ENCODE data around the gene MERTK.
"Not testable (repeated sequence)": the region's sequence is repeated elsewhere in the genome, so short reads cannot be mapped to it uniquely, and the experiment has no call there.

The MERTK gene

DNA sequence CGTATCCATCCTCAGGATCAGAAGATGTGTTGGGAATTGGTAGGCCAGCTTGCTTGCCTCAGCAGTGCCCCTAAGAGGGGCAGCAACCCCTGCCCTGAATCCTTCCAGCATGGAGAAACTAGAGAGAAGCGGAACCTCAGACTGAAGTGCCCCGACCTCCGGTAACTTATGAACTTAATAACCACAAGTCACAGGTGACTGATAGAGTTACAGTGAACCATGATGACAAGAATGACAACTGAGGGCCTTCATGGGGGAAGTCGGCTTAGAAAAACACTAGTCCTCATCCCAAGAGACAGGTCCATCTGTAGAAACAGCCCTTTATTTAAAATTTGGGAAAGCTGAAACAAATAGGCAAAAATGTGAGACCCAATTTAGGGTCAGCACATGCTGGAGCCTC lies 114.1 kb downstream of the MERTK start:
- DNase-seq (ENCODE audit: low read depth): no peak

- no peak for DNase-seq (ENCODE audit: low read depth)
Observed at GRCh38 chr2:112018846-112019245, 120.4 kb downstream of the MERTK start.

DNA sequence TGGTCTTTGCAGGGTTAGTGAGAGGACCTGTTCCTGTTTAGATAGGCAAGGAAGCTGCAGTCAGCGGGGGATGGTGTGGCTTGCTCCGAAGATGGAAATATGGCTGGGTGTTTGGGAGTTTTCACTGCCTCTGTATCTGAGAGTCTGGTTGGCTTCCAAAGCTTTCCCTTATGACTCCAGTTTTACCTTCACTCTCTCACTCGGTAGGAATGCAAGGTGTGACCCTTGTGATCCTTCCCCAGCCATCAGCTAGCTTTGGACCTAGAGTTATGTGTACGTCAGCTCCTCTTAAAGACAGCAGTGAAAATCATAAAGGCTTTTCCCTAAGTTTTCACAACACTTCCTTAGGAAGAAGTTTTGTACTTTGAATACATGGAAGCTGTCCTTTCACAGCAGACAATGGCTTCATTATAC lies 121.2 kb downstream of the MERTK start:
- no peak for DNase-seq (ENCODE audit: low read depth)

GRCh38 chr2:112020561-112020960 lies 122.2 kb downstream of the MERTK start:
- DNase-seq (ENCODE audit: low read depth): no peak

DNA sequence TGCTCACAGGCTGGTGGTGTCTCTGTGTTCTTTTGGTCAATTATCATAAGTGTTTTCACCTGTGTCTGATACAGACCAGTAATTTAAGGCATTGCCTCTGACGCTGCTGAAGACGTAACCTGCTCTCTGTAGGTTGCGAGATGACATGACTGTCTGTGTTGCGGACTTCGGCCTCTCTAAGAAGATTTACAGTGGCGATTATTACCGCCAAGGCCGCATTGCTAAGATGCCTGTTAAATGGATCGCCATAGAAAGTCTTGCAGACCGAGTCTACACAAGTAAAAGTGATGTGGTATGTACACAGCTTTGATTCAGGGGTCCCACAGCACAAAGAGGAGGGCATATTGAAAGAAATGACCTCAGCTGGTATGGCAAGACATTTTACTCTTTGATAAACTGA lies 122.9 kb downstream of the MERTK start:
- DNase-seq (ENCODE audit: low read depth): no peak

DNA sequence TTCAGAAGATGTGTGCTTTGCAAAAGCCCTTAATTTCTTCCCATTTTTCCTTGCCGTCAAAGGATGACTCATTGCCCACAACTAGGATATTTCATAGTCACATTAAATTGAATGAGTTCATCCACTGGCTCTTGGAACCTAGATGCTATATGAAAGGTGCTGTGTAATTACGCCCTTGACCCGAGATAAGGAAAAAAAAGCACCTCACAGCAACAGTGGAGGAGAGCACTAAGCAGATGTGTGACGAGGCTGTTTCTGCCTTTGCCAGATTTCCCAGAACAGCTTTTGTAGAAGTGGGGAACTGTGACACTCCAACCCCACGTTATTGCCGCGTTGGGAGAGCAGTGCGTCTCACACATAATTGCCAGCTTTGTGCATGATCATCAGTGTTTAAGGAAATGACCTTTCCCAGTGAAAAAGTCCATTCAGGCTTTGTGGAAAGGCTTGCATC lies 123.4 kb downstream of the MERTK start:
- no peak for DNase-seq (ENCODE audit: low read depth)

- DNase-seq (ENCODE audit: low read depth): no peak
Observed at GRCh38 chr2:112023707-112024106, 125.3 kb downstream of the MERTK start.

DNA sequence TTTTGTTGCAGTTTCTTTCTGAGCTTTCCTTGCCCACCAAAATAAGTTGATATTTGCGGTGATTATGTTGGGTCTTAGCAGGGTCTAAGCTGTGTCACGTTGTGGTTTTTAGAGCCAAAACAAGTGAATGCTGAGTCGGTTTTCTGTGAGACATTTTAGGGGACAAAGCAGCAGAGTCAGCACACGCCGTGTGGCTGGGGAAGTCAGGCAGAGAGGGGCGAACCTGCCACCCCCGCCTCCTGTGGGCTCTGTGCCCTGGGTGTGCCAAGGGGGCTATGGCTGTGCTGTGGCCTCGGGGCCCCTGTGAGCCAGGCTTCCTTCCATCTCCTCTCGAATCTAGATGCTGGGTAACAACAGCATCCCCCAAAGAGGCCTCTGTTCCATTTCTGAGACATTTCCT lies 125.8 kb downstream of the MERTK start:
- DNase-seq (ENCODE audit: low read depth): no peak

DNA sequence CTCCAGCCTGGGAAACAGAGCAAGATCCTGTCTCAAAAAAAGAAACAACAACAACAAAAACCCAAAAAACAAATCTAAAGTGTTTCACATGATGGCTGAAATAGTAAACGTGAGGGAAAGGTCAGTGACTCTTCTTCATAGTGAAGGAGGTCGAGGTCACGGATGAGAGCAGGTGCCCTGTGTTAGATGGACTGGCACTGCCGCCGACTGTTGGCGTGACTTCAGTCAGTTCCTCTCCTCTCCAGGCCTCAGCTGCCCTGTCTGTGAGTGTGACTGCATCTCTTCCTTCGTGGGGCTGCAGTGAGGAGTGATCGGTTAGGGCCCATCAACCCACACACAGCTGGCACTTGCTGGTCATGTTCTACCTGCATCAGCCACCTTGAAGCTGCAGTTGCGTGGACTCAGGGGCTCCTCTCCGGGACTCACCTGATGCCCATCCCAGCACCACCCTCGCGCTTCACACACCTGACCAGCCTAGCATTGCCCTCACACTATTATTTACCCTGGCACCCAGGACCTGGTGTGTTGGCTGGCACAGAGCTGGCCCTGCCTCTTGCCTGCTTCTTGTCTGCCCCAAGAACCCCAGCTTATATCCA lies 126.6 kb downstream of the MERTK start:
- DNase-seq (ENCODE audit: low read depth): no peak

- DNase-seq (ENCODE audit: low read depth): no peak
Observed at GRCh38 chr2:112026509-112026908, 128.1 kb downstream of the MERTK start.

GRCh38 chr2:112027767-112028166 lies 129.4 kb downstream of the MERTK start:
- no peak for DNase-seq (ENCODE audit: low read depth)

DNA sequence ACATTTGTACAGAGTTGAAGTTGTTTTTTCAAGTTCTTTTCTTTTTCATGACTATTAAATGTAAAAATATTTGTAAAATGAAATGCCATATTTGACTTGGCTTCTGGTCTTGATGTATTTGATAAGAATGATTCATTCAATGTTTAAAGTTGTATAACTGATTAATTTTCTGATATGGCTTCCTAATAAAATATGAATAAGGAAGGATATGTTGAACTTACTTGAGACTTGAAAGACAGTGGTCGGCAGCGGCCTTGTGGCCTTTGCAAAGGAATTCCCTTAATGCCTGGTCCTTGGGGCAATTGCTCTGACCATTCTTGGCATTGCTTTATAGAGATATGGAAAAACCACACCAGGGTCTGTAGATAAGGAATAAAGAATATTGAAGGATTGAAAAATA lies 130.8 kb downstream of the MERTK start:
- no peak for DNase-seq (ENCODE audit: low read depth)

GRCh38 chr2:112031473-112032223 lies 133.2 kb downstream of the MERTK start:
- no peak for DNase-seq (ENCODE audit: low read depth)

DNA sequence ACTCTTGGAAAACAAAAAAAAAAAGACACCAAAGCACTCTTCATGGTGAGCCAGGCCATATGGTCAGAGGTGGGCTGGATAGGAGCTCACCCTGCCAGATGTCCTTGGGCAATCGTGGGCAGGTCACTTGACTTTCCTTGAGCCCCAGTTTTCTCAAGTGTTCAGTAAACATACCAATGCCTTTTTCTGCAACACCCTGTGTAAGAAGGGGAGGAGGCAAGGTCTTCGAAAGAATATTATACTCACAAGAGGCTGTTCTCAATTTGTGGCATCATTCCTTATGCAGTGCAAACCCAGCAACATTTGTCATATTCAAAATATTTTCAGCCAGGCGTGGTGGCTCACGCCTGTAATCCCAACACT lies 133.8 kb downstream of the MERTK start:
- DNase-seq (ENCODE audit: low read depth): no peak

GRCh38 chr2:112032689-112033465 lies 134.5 kb downstream of the MERTK start:
- DNase-seq (ENCODE audit: low read depth): no peak

- no peak for DNase-seq (ENCODE audit: low read depth)
Observed at GRCh38 chr2:112033600-112033999, 135.2 kb downstream of the MERTK start.

DNA sequence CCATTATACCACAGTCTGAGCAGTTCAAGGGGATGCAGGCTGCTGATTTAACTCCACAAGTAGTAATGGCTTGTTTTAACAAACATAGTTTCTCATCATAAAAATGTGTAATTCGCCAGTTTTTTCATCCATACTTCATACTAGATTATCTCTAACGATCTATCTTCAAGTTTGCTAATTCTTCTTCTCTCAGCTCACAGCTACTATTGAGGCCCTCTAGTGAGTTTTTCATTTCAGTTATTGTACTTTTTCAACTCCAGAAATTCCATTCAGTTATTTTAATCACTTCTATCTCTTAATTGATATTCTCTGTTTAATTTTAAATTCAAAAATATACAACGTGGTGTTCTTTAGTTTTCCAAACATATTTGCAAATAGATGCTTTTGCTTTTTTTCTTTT lies 136.5 kb downstream of the MERTK start:
- DNase-seq (ENCODE audit: low read depth): no peak

GRCh38 chr2:112035786-112036185 lies 137.4 kb downstream of the MERTK start:
- DNase-seq (ENCODE audit: low read depth): no peak

DNA sequence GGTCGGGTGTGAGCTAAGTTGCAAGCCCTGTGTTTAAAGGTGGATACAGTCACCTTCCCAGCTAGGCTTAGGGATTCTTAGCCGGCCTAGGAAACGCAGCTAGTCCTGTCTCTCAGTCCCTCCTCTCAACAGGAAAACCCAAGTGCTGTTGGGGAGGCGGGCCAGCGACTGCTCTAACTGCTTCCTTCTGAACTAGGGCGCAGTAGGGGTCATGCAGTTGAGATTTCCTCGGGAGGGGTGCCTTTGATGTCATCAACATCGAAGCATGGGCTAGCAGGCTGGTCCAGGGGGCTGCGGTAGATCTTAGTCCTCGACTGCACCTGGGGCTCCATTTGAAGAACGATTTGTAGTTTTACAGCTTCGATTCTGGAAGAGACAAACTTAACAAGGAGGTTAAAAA lies 141.1 kb downstream of the MERTK start:
- not testable (repeated sequence) for DNase-seq (ENCODE audit: low read depth)

- not testable (repeated sequence) for DNase-seq (ENCODE audit: low read depth)
Observed at GRCh38 chr2:112040066-112040465, 141.7 kb downstream of the MERTK start.

- not testable (repeated sequence) for DNase-seq (ENCODE audit: low read depth)
Observed at GRCh38 chr2:112041460-112041859, 143.1 kb downstream of the MERTK start.

GRCh38 chr2:112045446-112046014 lies 147.1 kb downstream of the MERTK start:
- no peak for DNase-seq (ENCODE audit: low read depth)

DNA sequence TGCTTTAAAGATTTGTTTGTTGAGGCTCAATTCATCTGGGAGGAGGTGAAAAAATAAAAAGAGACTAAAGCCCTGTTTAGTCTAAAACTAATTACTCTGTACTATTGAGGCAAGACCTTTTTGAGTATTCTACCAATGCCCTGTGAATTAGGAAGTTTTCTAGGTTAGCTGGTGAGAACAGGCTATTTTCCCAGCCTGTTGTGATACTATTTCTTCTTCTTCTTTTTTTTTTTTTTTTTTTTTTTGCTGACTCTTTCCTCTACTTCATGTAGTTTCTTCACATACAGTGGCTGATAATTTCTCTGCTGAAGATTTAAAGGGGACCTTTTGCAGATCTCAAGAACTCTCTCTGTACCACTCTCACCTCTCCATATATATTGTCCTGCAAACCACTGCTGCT lies 147.8 kb downstream of the MERTK start:
- no peak for DNase-seq (ENCODE audit: low read depth)
